Dermis microvascular lymphatic vessel endothelial cell (primary cell): ENCODE measurements around the gene FGGY. TPM values are rescaled to one million over a fixed set of nuclear protein-coding genes. Genes with fewer than 3 reads are reported as not detected.
A peak's percentile ranks its signal among the peaks of the same experiment; 100 is the strongest.

Source experiments
- DNase-seq, 2 donors: peaks; one replicate each; pipeline versions ENCODE4 v3.0.0 to v3.0.0-alpha.2; 2010; ENCODE audit warnings: low read depth in 2 of 2
- total RNA-seq: library from RNA; depleted of rRNA; stranded (reverse); fragments of >200 nt; gene quantifications from 2 replicates; pipeline ENCODE4 v1.2.1, GENCODE V29; 2014

FGGY gene
- total RNA-seq, 1 donor from 2014 or later = 8.5 TPM

DNA sequence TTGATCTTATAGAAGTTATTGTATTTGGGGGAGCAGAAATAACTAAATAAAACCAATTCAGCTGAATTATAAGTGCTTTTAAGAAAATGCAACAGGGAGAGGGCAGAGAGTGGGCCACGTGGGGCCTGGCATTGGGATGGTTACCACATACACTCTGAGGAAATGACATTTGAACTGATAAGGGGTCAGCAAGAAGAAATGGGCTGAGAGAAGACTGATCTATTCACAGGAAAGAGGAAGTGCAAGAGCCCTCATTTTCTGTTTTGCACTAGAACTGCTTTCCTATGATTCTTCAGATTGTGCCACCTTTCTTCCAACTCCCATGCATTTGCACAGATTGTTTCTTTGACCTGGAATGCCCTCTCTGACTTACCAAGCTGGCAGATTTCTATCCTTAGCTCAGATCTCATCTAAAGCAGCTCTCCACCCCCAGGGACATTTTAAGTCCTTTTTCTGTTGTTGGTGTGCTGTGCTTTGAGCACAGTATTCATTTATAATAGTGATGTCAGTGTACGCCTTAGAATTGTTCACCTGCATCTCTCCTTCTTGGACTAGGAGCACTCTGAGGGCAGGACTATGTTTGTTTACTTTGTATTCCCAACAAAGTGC is 115.9 kb downstream of the FGGY start:
- no peak for DNase-seq

DNA sequence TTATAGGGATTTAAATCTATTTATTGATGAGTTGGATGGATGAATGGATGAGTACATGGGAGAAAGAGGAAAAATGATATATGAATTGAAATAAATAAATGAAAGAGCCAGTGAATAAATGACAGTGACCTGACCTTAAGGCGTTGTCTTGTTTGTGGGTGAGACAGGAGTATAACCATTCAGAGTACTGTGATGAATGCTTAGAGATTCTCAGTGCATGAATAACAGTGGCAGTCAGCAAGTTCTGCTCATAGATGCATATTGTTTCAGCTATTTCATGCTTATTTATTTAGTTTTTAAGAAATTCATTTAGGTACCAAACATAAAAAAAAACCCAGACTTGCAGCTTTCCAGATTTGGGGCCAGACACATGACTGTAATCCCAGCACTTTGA is 116.4 kb downstream of the FGGY start:
- no peak for DNase-seq

DNA sequence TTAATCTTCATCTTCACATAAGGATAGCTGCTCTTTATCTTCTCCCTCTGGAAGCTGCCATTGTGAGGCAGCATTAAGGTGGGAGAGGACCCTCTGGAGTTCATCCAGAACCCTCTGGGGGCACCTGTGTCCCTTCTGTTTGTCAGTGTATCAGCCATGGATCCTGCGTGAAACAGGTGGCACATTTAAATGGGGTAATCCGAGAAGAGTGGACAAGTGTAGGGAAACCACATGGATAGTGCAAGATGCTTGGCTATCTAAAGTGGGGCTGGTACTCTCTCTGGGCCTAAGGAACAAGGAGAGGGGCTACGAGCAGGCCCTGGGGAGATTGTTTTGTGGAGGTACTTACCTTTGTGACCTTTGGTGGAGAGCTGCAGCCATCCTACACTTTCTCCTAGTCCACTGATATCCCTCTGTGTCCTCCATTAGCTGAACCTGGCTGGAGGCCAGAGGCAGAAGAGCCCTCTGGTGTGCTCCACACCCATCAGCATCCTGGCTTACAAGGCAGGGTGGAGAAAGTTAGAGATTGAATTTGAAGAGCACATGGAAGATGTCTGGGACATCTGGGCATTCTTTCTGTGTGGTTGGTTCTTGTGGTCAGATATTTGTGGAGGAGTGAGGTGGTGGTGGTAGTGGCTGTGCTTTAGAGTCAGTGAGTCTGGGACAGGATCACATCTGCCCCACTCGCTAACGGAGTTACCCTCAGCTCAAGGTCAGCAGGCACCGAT is 117.7 kb downstream of the FGGY start:
- no peak for DNase-seq

DNA sequence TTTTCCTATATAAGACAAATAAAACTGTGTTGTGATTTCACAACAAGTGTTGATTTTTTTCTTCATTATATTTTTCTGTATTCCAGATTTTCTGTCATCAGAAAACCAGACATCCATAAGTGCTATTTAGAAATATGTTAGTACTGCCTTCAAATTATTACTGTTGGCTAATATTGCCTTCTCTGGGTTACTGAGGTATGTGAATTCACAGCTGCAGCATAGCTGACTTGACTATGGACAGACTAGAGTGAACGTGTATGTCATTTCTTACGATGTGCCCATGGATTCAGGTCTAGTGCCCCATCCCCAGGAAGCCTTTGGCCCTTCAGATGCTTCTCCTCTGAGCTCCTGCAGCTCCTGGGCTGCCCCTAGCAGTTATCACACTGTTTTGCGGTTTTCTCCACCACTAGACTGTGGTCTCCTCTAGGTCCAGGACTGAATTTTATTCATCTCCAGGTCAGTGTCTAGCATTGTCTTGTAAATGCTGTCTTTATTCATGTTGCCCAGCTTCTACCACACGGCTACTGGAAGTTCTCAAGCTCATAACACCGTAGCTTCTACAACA is 118.5 kb downstream of the FGGY start:
- no peak for DNase-seq

DNA sequence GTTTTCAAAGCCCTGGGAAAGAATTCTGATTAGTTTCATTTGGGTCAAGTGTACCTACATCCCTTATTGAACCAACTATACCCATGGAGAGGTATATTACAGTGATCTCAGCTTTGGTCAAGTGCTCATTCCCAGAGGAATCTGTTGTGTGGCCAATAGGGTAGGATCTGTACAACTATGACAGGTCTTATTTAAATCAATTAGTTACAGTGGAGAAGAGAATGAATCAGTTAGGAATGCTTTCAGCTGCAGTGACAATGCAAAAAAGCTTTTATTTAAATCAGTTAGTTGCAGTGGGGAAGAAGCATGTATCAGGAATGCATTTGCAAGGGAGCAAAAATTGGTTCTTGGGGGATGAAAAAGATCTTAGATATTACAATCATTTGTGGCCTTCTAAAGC is 119.0 kb downstream of the FGGY start:
- DNase-seq = no peak

DNA sequence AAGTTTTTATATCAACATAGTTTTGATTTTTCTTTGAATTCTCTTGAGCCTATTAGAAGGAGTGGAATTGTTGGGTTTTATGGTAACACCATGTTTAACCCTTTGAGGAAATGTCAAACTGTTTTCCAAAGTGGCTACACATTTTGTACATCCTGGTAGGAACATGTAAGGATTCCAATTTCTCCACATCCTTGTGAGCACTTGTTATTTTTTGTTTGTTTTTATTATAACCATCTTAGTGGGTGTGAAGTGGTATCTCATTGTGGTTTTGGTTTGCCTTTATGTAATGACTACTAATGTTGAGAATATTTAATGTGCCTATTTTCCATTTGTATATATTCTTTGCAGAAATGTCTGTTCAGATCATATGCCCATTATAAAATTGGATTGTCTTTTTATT is 120.5 kb downstream of the FGGY start:
- no peak for DNase-seq

DNA sequence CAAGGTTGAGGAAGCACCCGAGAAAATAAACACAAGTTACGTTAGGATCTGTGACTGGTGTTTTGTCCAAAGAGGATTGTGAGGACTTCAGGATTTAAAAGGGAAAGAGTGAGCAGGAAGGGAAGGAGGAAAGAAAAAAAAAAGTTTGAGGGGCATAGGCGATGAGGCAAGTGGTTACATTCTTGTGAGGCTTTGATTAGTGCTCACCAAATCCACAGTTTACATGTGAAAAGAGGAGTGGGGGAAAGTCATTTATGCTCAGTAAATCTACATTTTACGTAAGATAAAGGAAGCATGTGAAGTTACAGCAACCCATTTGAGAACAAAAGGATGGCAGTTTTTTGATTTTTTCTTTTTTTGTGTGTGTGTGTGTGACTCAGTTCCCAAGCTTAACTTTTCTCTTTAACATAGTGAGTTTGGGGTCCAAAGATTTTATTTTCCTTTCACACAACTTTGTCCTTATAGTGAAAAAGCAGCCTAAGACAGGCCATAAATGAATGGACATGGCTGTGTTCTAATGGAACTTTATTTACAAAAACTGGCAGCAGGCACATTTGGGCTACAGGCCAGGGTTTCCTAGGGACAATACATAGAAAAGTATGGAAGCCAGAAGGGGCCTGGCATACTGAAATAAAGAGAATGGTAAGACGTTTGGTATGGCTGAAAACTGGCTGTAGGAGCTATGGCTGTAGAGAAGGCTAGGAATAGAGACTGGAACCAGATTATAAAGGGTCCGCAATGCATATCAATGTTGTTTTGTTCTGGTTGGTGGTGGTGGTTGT is 121.7 kb downstream of the FGGY start:
- peak; percentile 22 to 29 for DNase-seq

DNA sequence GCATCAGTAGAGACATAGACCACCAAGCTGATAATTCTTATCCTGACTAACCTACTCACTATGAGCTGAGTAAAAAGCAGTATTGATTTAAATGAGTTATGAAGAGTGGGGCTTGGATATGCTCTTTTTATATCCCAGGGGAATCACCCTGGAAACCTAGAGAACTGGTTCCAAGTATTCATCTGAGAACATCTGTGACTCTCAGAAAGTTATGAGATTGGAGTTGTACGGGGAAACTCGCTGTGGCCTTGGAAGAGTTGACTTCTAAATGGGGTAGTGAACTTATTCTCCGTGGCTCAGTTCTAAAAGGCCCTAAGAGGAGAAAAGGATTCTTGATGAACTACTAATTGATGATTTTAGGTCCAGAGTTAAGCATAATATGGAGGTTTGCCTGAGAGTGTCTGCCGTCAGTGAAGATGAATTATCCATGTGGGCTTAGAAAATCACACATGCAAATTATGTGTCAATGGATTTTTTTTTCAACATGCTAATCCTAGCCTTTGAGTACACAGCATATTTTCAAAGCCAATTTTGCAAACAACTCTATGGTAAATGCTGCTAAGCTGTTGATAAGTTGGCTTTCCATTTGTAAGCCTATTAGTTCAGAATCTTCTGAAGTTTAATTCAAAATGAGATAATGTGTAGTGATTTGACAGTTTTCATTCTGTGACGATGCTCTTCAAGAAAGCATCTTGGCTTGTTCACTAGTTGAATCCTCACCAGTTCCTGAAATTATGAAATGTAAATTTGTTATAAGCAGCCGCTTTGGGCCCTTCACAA is 122.7 kb downstream of the FGGY start:
- DNase-seq = no peak

DNA sequence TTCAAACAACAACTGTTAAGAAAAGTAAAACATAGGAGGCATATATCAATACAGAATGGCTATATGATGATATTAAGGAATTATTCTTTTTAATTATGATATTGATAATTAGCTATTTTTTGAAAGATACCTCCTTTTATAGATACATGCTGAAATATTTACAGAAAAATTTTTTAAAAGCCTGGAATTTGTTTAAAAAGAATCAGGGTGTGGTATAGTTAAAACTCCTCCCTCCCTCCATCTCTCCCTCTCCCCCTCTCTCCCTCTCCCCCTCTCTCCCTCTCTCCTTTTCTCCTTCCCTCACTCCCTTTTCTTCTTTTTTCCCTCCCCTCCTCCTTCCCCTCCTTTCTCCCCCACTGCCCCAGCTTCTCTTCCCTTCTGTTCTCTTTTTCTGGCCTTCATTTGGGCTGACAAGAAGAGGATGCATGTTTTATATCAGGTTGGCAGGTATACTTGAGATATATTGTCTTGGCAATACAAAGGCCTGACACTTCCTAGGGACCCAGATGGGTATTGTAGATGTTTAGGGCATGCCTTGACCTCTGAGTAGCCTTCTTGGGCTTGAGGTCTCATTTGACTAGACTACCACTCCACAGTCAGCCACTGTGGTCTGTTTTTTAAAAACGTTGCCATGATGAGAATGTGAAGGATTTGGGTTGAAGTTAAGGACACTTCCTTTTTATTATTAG is 124.5 kb downstream of the FGGY start:
- no peak for DNase-seq

DNA sequence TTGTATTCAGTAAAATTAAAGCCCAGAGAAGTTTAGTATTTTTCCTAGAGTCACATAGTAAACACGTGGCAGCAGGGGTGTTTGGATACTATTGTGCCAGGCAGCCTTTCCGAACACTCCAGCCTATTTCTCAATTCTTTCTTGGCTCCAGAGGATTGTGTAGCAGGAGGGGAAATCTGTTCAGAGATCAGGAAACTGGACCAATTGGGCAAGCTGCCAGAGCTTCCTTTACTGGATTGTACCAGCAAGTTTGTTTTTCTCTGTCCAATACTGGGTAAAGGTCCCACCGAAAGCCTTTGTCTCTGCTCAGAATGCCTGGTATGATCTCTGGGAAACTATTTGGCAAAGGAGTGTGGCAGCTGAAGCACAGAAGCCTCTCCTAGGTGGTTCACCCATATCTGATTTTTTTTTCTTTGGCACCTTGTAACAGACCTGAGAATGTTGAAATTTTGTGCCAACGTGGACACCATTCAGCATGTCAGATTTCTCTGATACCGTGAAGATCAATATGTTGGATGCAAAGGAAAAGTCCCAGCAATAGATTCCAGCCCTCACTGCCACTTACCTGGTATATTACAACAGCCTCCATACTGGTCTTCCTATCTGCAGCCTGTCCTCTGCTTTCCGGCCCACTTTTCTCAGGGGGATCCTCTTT is 126.2 kb downstream of the FGGY start:
- DNase-seq = peak; percentile 96 to 98

DNA sequence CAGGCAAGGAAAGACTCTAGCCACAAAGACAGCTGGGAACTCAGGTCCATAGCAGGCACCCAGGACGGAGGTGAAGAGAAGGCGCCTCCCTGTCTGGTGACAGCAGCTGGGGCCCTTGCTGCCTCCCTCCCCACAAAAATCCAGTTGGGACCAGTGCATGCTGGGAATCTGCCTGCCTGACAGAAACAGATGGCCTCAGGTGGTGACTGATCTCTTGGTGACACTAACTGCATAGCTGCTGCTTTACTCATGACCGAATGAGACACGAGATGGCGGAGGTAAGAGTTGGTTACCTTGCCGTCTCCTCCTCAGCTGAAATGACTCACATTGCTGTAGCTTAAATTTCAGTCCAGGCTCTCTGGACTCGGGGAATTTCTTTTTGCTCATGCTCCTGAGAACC is 130.3 kb downstream of the FGGY start:
- DNase-seq = no peak

DNA sequence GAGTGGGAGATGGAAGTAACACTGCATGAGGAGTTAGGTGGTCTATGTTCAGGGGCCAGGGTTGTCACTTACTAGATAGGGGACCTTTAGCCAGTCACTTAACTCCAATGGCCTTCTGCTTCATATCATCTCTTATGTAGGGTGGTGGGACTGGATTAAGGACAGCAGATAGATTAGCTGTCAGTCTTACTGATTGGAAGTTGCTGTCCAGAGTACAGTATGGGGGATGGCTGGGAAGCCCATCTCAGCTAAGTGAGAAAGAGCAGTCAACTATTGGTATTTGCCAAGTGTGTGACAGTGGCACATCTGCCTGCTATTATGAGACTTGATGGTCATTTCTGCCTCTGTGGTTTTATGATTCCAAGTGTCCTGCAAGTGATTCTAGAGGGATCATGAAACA is 130.9 kb downstream of the FGGY start:
- DNase-seq = no peak

DNA sequence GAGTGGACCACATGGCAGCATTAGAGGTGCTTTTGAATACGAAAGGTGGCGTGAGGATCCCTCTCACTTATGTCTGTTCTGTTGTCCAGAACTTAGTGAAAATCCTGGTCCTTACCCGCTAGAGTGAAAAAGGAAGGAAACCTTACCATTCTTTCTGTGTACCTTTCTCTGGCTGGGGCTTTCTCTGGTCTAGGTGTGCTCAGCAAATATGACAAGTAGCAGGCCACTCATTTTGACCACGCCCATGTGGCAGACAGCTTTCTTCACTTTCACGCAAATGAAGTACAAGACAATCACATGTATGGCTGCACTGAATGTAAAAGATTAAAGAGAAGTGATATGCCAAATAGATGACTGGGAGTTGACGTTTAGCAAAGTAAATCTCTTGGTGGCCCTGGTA is 131.9 kb downstream of the FGGY start:
- DNase-seq = no peak

DNA sequence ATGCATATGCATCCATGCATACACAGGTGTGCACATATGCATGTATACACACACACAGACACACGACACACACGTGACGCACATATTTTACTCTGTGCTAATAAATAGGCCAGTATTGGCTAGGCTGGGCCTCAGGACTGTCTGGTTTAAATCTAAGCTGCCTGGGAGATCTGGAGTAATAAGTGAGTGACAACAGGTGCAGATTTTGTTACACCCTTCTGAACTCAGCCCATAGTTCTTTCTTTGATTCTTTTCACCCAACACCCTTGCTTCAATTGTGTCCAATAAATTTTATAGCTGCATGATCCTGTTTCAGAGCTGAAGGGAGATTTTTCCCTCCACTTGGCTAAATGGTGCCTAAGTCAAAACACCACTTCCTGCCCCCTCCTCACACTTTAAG is 132.8 kb downstream of the FGGY start:
- DNase-seq = no peak

DNA sequence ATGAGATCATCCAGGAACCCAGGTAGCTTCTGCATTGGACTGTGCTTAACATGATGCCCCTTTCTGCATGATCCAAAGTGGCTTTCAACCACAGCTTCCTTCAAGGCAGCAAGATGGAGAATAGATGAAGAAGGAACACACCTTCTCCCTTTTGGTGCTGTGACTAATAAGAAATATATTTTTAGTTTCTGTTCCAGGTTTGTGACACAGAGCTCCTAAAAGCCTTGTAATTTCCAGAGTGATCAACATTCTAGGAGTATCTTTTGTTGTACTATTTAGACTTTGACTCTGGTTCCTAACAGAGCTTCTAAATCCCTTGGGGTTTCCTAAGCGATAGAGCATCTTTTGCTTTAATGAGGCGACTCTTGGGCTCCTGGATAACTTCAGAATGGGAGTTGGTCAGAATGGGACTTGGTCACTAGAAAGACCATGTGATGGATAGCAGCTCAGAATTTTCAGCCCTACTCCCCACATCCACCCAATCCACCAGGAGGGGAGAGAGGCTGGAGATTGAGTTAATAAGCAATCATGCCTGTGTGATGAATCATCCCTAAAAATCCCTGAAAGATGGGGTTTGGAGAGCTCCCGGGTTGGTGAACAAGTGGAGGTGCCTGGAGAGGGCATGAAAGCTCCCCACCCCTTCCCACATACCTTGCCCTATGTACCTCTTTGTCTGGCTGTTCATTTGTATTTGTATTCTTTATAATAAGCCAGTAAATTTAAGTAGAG is 134.8 kb downstream of the FGGY start:
- no peak for DNase-seq

DNA sequence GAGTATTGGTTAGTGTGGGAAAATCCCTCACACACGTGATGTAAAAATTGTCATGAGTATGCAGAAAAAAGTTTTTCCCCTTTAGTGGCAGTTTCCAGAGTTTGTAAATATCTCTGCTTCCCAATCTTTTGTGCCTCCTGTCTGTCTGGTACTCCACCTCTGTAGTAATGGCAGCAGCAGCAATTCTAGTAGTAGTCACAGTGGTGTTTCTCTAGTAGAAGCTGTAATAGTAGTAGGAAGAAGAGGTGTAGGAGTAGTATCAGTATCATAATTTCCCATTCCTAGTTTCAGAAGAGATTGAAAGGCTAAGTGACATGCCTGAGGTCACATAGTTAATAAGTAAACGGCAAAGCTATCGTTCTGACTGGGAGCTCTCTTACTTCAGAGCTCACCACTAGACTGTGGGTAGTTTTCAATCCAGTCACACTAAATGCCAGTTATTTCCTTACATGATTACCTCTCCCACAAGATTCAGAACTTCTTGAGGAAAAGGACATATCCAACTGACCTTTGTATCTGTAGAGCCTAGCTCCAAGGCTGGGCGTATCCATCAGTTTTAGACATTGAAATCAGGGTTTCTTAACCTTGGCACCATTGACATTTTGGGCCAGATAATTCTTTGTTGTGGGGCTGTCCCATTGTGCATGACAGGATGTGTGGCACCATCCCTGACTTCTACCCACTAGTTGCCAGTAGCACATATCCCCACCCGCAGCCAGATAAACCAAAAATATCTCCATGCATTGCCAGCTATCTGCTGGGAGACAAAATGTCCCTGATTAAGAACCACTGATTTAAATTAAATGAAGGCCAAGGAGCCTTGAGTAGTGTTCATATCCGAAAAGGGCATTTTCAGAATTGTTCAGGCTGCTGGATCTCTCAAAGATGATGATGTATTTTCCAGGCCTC is 135.9 kb downstream of the FGGY start:
- DNase-seq = no peak

DNA sequence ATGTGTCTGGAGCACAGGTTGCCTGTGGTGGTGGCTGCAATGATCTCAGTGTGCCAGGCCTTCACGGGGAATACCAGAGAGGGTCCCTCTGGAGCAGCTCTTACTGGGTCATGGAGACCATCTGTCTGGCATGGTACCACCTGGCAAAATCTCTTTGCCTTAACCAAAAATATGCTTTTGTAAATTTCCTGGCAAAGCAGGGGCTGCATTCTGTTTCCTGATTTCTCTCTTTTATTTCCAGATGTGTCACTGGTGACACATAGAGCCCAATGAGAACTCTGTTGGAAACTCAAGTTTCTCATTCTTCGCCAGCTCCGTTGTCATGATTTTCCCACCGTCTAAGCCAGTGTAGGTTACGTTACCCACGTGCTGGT is 136.5 kb downstream of the FGGY start:
- DNase-seq = peak; percentile 16 to 35

DNA sequence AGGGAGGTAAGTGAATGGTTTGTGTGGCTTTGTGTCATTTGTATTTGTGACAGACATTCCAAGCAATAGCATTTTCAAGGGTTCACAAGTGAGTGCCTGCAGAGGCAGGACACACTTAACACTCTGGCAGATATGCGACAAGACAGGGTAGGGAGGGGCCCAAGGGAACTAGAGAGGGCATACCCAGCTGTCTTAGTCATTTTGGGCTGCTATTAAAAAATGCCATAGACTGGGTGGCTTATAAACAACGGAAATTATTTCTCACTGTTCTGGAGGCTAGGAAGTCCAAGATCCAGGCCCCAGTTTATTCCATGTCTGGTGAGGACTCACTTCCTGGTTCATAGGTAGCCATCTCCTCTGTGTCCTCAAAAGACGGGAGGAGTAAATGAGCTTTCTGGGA is 137.4 kb downstream of the FGGY start:
- DNase-seq = peak in 1 of 2 donors; percentile 8

DNA sequence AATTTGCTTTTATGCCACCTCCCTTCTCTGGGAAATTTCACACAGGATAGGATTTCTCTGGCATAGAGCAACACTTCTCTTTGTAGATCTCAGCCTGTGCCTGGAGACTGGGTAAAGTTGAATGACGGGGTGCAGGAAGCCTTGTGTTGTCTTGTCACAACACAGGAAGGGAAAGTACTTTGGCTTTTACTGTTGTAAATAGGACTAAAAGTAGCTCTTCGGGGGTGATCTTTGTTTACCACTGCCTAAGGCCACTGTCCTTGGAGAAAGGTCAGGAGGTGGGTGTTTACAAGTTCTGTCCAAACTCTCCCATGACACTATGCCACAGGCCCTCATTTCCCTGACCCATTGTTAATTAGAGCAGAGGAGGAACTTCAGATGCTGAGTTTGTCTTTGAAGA is 139.7 kb downstream of the FGGY start:
- DNase-seq = no peak
